ENCODE measurements around the gene ZNF680.

DNA sequence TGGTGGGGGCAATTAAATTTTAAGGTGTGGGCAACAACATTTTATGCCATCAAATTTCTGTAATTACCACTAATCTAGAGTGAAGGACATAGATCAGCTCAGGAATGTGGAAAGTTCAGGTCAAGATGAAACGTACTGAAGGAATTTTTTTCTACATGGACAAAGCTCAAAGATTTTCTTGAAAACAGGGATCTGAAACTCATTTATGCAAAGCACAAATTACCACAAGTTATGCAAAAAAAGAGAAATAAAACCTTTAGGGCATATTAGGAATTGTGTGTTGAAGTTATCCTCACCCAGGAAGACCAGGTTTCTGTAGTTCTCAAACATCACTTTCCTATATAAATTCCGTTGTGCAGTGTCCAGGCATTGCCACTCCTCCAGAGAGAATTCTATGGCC is 18.9 kb downstream of the ZNF680 start:
- TF ChIP-seq CTCF (IDR thresholded peaks at IDR 0.05; ENCODE audit: borderline replicate concordance, extremely low read depth, low read length, poor library complexity, severe bottlenecking) (no peak), EZH2 (IDR thresholded peaks at IDR 0.05; ENCODE audit: borderline replicate concordance, low read depth, low read length, severe bottlenecking) (no peak)

Data from DND-41 (cell line).